Stimulated activated CD8-positive, alpha-beta memory T cell treated with anti-CD3 and anti-CD28 coated beads, Interleukin-4, amount 100 ng/mL, for 48 hours (primary cell): ENCODE data around the gene COPZ2.
A peak's percentile ranks its signal among the peaks of the same experiment; 100 is the strongest.

Experiments used
- DNase-seq: peaks from one replicate; pipeline ENCODE4 v3.0.0-alpha.2; 2020

COPZ2 gene

DNA sequence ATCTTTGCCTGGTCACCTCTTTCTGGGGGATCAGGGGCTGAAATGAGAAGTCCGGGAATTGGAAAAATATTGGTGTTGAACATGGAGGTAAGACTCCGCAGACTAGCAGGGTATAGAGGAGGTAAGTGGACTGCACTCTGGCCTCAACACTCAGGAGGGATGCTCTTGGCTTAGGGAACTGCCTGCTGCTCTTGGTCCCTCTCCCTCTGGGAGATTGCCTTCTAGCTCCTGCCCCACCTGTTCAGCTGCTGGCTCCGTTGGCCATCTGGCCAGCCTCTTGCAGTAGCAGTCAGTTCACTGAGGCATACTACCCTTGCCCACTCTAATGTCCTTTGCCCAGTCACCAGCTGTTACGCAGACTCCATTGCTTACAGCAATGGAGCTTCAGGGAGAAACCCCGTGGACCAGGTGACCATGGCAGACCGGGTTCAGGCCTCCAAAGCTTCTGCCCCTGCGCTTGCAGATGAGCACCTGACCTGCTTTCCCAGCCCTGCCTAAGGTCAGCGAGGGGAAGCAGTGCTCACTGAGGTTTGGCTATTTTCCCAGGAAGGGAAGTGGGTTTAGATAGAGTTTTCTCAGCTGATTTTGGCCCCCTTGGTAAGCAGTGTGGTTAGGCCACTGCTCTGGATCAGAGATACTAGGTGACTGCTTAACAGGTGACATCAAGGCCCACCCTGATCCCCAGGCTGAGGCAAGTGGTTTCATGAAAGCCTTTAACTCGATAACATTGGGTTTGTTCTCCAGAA is 54.8 kb downstream of the COPZ2 start:
- no peak for DNase-seq

DNA sequence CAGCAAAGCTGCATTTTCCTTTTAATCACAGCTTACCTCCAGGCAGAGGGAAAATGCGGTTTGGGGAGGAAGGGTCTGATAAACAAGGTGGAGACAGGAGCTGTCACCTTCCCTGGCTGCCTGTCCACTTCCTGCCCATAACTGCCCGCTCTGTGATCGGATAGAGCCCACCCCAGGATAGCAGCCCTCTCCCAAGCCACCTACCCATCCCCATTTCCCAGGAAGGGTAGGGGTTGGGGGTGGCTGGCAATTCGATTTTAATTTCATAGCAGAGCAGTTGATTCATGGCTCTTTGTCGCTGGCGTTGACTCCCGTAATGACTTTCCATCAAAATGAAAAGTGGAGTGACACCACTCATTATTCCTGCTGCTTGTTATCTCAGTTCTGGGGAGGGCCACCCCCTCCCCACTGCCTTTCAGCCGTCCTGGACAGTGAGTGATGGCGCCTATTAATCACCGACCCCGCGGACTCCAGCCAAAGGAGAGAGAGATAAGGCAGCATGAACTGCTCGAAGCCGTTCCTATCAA is 55.4 kb downstream of the COPZ2 start:
- no peak for DNase-seq

DNA sequence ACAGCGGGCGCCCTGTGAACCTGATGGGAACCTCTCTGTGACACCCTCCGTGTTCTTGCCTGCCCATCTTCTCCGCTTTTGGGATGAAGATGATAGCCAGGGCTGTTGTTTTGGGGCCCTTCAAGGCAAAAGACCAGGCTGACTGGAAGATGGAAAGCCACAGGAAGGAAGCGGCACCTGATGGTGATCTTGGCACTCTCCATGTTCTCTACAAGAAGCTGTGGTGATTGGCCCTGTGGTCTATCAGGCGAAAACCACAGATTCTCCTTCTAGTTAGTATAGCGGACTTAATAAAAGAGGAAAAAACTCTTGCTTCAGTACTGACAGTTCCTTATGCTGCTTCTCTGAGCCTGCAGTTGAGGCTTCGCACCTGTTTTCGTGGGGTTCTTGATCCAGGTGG is 56.1 kb downstream of the COPZ2 start:
- no peak for DNase-seq

- DNase-seq: no peak
These were observed 57.1 kb downstream of the COPZ2 start for GRCh38 chr17:47980541-47980940.

DNA sequence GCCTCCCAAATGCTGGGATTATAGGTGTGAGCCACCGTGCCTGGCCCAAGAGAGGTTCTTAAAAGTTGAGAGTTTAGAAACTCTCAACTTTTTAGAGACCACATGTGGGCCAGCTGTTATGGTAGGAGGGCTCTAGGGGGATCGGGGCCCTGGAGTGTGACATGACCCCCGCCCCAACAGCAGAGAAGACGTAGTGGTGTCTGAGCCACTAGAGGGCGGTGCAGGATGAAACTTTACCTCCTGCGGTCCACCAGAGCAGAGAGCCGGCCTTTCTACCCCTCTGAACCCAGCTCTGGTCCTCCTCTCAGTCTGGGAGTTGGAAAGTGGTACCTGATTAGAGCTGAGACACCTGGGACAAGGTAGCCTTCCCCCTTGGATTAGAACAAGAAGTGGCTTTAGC is 59.3 kb downstream of the COPZ2 start:
- DNase-seq: peak; percentile 68
